LNCAP (cell line): ENCODE results near the gene TP53.

Experiments used
- CTCF ChIP-seq: fragments of 450-650 bp; IDR thresholded peaks from 2 replicates; pipeline ENCODE4 v1.5.1; 2017; ENCODE audit warnings: mild to moderate bottlenecking

TP53 gene

GRCh38 chr17:7687072-7687907, at the start of gene TP53:
Gene TP53 (minus strand): TSS chr17:7687490. CDS start chr17:7676594, 10,896 bp downstream.
- TF ChIP-seq CTCF = no peak

GRCh38 chr17:7732981-7733539, 45.8 kb upstream of the TP53 start:
- no peak for TF ChIP-seq CTCF

GRCh38 chr17:7729816-7730215, 42.5 kb upstream of the TP53 start:
- no peak for TF ChIP-seq CTCF

GRCh38 chr17:7727886-7728285, 40.6 kb upstream of the TP53 start:
- TF ChIP-seq CTCF = no peak

GRCh38 chr17:7721612-7722011, 34.3 kb upstream of the TP53 start:
- TF ChIP-seq CTCF = no peak

GRCh38 chr17:7720125-7720524, 32.8 kb upstream of the TP53 start:
- TF ChIP-seq CTCF = no peak

- TF ChIP-seq CTCF = no peak
These were observed 32.4 kb upstream of the TP53 start for GRCh38 chr17:7719661-7720060.
